Non-pigmented ciliary epithelial cell (primary cell): Measurements from ENCODE around the gene MTHFD1.

Source experiments
- DNase-seq: peaks from one replicate; pipeline ENCODE4 v3.0.0-alpha.2; 2010; ENCODE audit warnings: low read depth

The MTHFD1 gene

GRCh38 chr14:64447876-64448670, 59.9 kb downstream of the MTHFD1 start:
- no peak for DNase-seq

- DNase-seq = no peak
Measured at GRCh38 chr14:64450255-64450654, 62.1 kb downstream of the MTHFD1 start.

DNA sequence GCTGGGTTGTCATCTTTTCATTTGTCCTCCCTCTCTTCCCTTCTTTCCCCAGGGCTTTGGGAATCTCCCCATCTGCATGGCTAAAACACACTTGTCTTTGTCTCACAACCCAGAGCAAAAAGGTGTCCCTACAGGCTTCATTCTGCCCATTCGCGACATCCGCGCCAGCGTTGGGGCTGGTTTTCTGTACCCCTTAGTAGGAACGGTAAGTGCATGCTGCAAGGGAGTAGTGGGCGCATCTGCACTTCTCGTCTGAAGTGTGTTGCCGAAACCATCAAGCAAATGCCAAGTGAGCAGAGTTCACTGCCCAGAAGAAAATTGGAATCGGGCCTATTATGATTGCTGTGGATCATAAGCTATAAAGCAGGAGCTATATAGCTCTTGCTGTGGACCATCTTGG, 66.5 kb downstream of the MTHFD1 start:
- DNase-seq = no peak

- no peak for DNase-seq
Measured at GRCh38 chr14:64459405-64460136, 71.4 kb downstream of the MTHFD1 start.

- no peak for DNase-seq
Measured at GRCh38 chr14:64461221-64461620, 73.1 kb downstream of the MTHFD1 start.

DNA sequence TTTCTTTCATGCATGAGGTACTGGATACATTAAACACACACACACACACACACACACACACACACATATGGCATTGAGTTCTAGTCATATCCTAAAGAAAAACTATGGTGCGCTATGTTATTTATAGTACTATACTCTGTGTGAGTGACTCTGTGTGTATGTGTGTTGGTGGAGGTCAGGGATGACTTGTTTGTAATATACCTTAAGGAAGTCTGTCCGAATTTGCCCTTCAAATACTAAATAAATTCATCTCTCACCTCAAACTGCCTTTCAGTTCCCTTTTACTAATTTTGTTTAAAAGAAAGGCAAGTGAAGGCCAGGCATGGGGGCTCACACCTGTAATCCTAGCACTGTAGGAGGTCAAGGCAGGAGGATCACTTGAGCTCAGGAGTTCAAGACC, 75.0 kb downstream of the MTHFD1 start:
- no peak for DNase-seq

GRCh38 chr14:64463873-64464272, 75.7 kb downstream of the MTHFD1 start:
- no peak for DNase-seq

DNA sequence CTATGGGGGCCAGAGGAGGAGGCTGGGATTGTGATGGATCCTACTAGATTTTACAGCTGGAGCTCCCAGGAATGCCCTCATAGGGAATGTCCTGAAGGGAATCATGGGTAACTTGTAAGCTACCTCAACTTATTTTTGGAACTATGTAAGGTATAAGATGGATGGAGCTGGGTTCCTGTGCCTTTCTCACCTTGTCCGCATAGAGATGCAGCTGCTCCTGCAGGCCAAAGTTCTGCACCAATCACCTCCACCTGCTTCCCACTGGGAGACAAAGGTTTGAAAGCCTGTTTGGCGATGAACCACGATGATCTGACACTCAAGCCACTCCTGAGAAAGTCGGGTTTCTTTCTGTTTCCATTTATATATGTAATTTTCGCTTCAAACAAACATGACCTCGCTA, 76.5 kb downstream of the MTHFD1 start:
- DNase-seq = no peak

- no peak for DNase-seq
Measured at GRCh38 chr14:64465191-64465822, 77.2 kb downstream of the MTHFD1 start, which contains the start of gene AKAP5. AKAP5 (plus strand) TSS chr14:64465499; CDS start chr14:64468395, 2,896 bp downstream.

DNA sequence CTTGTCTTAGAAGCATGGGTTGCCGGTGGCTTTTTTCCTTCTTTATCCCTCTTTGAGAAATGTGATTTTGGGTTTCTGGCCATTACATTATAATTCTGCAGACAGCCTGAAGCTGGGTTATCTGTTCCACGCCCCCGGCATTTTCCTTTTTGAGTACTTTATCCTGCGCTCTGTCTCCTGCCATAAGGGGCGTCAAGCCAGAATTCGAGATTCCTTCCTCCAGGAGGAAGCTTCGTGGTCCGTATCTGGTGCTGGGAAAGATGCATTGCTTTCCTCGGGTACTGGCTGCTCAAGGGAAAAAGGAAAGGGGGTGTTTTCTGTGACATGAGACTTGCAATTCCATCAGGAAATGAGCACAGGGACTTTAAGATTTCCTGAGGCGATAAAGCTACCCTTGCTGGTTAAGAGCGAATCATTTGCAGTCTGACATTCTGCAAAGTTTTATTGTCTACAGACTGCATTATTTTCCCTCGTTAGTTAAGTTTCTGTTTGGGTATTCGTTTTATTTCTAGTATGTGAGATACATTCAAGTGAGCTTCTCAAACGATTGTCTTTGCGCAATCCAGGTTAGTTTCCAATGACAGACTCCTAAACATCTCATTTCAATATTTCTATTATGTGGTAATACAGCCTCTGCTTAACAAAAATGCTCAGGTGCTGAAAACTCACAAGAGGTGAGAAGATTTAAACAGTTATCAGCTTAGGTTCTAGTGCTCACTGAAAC, 77.8 kb downstream of the MTHFD1 start:
- DNase-seq = peak; percentile 30

DNA sequence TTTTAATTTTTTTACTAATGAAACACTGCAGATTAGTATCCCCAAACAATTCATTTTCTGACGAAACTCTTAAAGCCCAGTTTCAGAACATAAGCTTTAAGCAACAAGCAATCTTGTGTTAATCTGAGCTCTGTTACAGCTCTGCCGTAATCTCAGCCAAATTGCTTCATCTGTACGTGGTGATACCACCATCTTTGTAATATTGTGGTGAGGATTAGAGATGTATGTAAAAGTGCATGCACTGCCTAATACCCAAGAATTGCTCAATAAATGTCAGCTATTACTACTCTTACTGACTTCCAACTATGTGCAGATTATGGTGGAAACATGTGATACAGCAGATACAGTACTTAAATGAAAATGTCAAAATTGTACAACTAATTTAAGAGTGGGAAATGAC, 78.9 kb downstream of the MTHFD1 start:
- DNase-seq = no peak

DNA sequence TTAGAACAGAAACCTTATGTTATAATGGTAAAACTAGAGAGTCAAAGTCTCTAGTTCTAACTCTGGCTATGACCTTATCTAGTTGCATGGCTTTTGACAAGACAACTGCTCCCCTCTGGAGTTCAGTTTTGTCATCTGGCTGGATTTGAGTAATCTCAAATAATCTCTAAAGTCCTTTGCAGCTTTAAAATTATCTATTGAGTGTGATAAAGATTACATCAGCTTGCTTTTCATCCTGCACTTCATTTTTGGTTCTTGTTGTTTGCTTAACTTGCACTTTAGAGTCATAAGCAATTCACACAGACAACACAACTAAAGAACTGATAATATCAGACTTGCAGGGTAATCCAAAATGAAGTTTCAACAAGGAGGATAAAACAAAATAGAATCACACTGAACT, 79.4 kb downstream of the MTHFD1 start:
- no peak for DNase-seq

GRCh38 chr14:64468451-64468850, 80.3 kb downstream of the MTHFD1 start:
- no peak for DNase-seq

- DNase-seq = no peak
Measured at GRCh38 chr14:64474041-64474440, 85.9 kb downstream of the MTHFD1 start.

- no peak for DNase-seq
Measured at GRCh38 chr14:64474698-64475097, 86.5 kb downstream of the MTHFD1 start.

- no peak for DNase-seq
Measured at GRCh38 chr14:64475585-64476273, 87.6 kb downstream of the MTHFD1 start.

- DNase-seq = no peak
Measured at GRCh38 chr14:64476438-64476837, 88.3 kb downstream of the MTHFD1 start.

DNA sequence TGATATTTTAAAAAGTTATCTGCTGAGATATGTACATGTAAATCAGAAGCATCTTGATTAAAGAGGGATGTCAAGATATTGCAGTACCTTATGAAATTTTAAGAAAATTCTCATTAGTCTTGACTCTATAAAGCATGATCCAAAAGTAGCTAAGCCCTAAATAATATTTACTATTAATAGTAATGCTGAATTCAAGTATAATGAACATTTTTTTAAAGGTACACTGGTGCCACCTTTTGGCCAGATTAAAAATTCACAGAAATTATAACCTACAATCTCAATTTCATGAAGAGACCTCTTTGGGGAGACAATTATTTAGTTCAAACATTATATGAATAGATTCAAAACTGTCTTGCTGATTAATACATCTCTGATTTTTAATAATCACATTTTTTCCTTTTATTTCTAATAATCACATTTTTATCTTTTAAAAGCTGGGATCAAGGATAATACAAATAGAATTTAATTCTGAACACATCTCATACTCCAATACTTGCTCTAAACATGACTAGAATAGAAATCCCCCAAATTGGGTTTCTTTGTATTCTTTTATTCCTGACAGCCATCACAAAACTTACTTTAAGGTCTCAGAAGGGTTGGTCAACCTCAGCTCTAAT, 90.6 kb downstream of the MTHFD1 start:
- DNase-seq = no peak

DNA sequence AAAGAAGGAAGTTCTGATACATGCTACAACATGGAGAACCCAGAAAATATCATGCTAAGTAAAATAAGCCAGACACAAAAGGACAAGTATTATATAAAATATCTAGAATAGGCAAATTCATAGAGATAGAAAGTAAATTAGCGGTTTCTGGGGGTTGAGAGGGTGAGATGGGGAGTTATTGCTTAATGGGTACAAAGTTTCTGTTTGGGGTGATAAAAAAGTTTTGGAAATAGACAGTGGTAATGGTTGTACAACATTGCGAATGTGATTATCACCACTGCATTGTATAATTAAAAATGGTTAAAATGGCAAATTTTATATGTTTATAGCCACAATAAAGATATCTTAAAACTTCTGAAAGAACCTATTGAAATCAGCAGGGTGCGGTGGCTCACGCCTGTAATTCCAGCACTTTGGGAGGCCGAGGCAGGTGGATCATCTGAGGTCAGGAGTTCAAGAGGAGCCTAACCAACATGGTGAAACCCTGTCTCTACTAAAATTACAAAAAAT, 100.5 kb downstream of the MTHFD1 start:
- DNase-seq = no peak

- no peak for DNase-seq
Measured at GRCh38 chr14:64491637-64492036, 103.5 kb downstream of the MTHFD1 start.

DNA sequence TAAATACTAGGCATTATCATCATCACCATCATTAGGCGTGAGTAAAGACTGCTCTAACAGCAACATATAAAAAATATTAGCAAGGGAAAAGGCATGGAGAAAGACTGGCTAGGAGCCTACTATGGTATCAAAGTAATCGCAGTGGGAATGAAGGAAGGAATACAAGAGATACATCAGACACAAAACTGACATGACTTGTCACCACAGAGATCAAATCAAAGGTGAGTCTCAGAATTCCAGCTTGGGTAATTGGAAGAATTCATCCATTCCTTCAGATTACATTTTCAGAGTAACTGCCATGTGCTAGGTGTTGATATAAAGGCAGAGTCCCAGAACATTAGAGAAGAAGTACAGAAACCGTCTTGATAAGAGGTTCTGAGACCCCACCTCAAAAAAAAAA, 105.3 kb downstream of the MTHFD1 start:
- DNase-seq = no peak
